HG02943 (cell line): ENCODE results near the gene C5orf24.

Experiments
- ATAC-seq: cut with Tn5 transposase; IDR thresholded peaks from one replicate; pipeline ENCODE4 v1.9.1; 2021; ENCODE audit warnings: mild to moderate bottlenecking, low read depth, moderate library complexity; ENCODE audit not compliant: unreplicated experiment

Gene C5orf24

GRCh38 chr5:134904610-134905245, 59.0 kb downstream of the C5orf24 start, which contains the start of gene PCBD2:
Gene PCBD2, plus strand, starts transcription at chr5:134905131. Its CDS starts 9 bp downstream, at chr5:134905140.
- peak; percentile 68 for ATAC-seq

- ATAC-seq = peak; percentile 37
These were observed 59.7 kb downstream of the C5orf24 start for GRCh38 chr5:134905246-134905996.

- ATAC-seq = no peak
These were observed 61.0 kb downstream of the C5orf24 start for GRCh38 chr5:134906811-134907210.
